Lower leg skin (tissue), 3 donors: ENCODE data around the gene ABCC4.

Experiments
- POLR2A ChIP-seq, 2 donors: fragments of 450-650 bp; IDR thresholded peaks; one replicate each; pipeline ENCODE4 v1.6.1; 2016 to 2017; ENCODE audit warnings: antibody characterized with exemption in 2 of 2, mild to moderate bottlenecking in 1 of 2, moderate library complexity in 1 of 2
- TF ChIP-seq, protein P1 (sequence below), 3 donors: fragments of 450-650 bp; IDR thresholded peaks; one replicate each; pipeline ENCODE4 v1.5.1; 2016; ENCODE audit warnings: antibody characterized with exemption in 3 of 3, mild to moderate bottlenecking in 3 of 3, moderate library complexity in 2 of 3

DNA sequence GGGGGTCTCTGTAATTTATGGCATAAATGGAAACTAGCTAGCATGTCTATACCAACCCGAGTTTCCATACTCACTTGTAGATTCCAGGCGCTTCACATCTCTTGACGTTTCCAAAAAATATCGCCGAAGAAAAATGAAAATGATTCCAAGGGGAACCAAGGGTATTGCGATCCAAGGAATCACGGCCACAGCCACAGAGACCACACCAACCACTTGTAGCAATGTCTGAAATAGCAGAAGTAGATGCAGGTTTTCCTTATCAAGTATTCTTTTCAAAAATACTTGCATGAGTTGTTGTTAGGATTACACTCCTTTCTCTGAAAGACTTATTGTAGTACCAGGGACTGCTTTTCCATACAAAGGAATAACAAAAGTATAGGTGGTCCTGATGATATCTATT is 218.2 kb downstream of the ABCC4 start:
- TF ChIP-seq, protein P1, sequence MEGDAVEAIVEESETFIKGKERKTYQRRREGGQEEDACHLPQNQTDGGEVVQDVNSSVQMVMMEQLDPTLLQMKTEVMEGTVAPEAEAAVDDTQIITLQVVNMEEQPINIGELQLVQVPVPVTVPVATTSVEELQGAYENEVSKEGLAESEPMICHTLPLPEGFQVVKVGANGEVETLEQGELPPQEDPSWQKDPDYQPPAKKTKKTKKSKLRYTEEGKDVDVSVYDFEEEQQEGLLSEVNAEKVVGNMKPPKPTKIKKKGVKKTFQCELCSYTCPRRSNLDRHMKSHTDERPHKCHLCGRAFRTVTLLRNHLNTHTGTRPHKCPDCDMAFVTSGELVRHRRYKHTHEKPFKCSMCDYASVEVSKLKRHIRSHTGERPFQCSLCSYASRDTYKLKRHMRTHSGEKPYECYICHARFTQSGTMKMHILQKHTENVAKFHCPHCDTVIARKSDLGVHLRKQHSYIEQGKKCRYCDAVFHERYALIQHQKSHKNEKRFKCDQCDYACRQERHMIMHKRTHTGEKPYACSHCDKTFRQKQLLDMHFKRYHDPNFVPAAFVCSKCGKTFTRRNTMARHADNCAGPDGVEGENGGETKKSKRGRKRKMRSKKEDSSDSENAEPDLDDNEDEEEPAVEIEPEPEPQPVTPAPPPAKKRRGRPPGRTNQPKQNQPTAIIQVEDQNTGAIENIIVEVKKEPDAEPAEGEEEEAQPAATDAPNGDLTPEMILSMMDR (IDR thresholded peaks at IDR 0.05): no peak
- no peak for TF ChIP-seq POLR2A (IDR thresholded peaks at IDR 0.05)
